ENCODE data around the gene DNAJB5. TPM values are rescaled to one million over a fixed set of nuclear protein-coding genes. Genes with fewer than 3 reads are reported as not detected.
"Not testable (repeated sequence)": the region's sequence is repeated elsewhere in the genome, so short reads cannot be mapped to it uniquely, and the experiment has no call there.

Gene DNAJB5
- total and polyA plus RNA-seq, 9 of the 15 experiments (the other 6 are each of a cell fraction or from before 2014, with no cell fraction given): 0.15 to 7.4 (median 3.7) TPM

GRCh38 chr9:35004299-35004698 is 14.8 kb downstream of the DNAJB5 start:
- 2% methylated on average over 7 of the region's 14 CpGs for WGBS (ENCODE audit: insufficient coverage, low coverage, missing lambda C conversion rate)
- in situ Hi-C loops (cut with MboI); TF ChIP-seq FOXM1 (CRISPR knock-in tag; IDR thresholded peaks at IDR 0.05; ENCODE audit: low read depth): not testable (repeated sequence)
- TF ChIP-seq SMARCE1 (IDR thresholded peaks at IDR 0.05) (peak; percentile 88), CBFA2T3 (IDR thresholded peaks at IDR 0.05) (peak; percentile 95), MTA2 (IDR thresholded peaks at IDR 0.05; ENCODE audit: low read depth) (peak; percentile 90), CBFA2T2 (conservative IDR thresholded peaks at IDR 0.05) (peak; percentile 94), OTX1 (CRISPR knock-in tag; IDR thresholded peaks at IDR 0.05) (peak; percentile 90), KDM1A (IDR thresholded peaks at IDR 0.05) (0 out of 4 replicates have a peak, but pooled peaks of 1 of the 2 experiments have one; percentile 10), SMARCA4 (IDR thresholded peaks at IDR 0.05) (peak; percentile 85), NFIC (IDR thresholded peaks at IDR 0.05) (peak; percentile 68), ZBTB2 (IDR thresholded peaks at IDR 0.05) (peak; percentile 74; the same call in 1 of the 2 replicates), KLF16 (IDR thresholded peaks at IDR 0.05) (peak; percentile 66), ELF4 (CRISPR knock-in tag; IDR thresholded peaks at IDR 0.05) (peak; percentile 99), MEF2D (tag; conservative IDR thresholded peaks at IDR 0.05; ENCODE audit: low read depth) (0 out of 2 replicates have a peak, but pooled peaks have one; percentile 30), MLLT1 (IDR thresholded peaks at IDR 0.05) (0 out of 4 replicates have a peak, but pooled peaks of 1 of the 2 experiments have one; percentile 43), CC2D1A (IDR thresholded peaks at IDR 0.05) (peak; percentile 92), NR2C1 (IDR thresholded peaks at IDR 0.05) (peak; percentile 73), NR2C1 (tag; IDR thresholded peaks at IDR 0.05) (peak; percentile 80), TRIM24 (IDR thresholded peaks at IDR 0.05) (peak; percentile 91 to 92), FOXM1 (IDR thresholded peaks at IDR 0.05; ENCODE audit: low read depth) (peak; percentile 70), NCOA1 (IDR thresholded peaks at IDR 0.05; ENCODE audit: low read depth) (peak; percentile 41; the same call in 1 of the 2 replicates), DPF2 (IDR thresholded peaks at IDR 0.05) (peak; percentile 82), THRB (CRISPR knock-in tag; conservative IDR thresholded peaks at IDR 0.05) (peak; percentile 81; the same call in 1 of the 2 replicates), TCF3 (CRISPR knock-in tag; IDR thresholded peaks at IDR 0.05) (peak; percentile 75), PYGO2 (tag; IDR thresholded peaks at IDR 0.05) (peak; percentile 92), NCOA2 (IDR thresholded peaks at IDR 0.05; ENCODE audit: partially characterized antibody in 2 of 2) (peak in 1 of 2 experiments; percentile 71), PHB2 (IDR thresholded peaks at IDR 0.05; ENCODE audit: low read depth) (peak; percentile 82)

More at GRCh38 chr9:35004299-35004698, 14.8 kb downstream of the DNAJB5 start:
- H3K36me3 ChIP-seq (ENCODE audit: control insufficient read depth, insufficient read depth, low read length); H3K27me3 ChIP-seq (ENCODE audit: control insufficient read depth in 2 of 2, insufficient read depth in 2 of 2, low read length in 2 of 2); H3K9me3 ChIP-seq (replicated peaks; ENCODE audit: control insufficient read depth, insufficient read depth, low read depth, low read length); ATAC-seq; DNase-seq (ENCODE audit: extremely low read depth in 1 of 4, low spot score in 3 of 4); H4K20me1 ChIP-seq (replicated peaks; ENCODE audit: control insufficient read depth, insufficient read depth, low read length); H3K4me2 ChIP-seq (ENCODE audit: insufficient read depth, low read length); H3K9me1 ChIP-seq (ENCODE audit: control insufficient read depth, insufficient read depth, low read length); FAIRE-seq; CTCF ChIA-PET (ENCODE audit: low intra/inter-chr PET ratio); BruUV-seq (replicated peaks); H2AFZ ChIP-seq (ENCODE audit: low read depth, low read length); H3K79me2 ChIP-seq (ENCODE audit: control insufficient read depth, insufficient read depth, low read length); POLR2A ChIA-PET; H3K9ac ChIP-seq (ENCODE audit: insufficient read depth in 1 of 2, low read depth in 2 of 2, low read length in 2 of 2); H3K27ac ChIP-seq (ENCODE audit: extremely low read depth, low read depth, low read length); intact Hi-C loops (cut with micrococcal nuclease); H3K4me3 ChIP-seq: not testable (repeated sequence)
- peaks cover 12 to 31% of the 10 kb centered on the region in 2 experiments for H3K4me1 ChIP-seq (replicated peaks in 1 of 2; ENCODE audit: control insufficient read depth in 2 of 2, insufficient read depth in 2 of 2, low read length in 2 of 2)
